Measurements from ENCODE around the gene VPS35L.
A peak's percentile ranks its signal among the peaks of the same experiment; 100 is the strongest.

Gene VPS35L

DNA sequence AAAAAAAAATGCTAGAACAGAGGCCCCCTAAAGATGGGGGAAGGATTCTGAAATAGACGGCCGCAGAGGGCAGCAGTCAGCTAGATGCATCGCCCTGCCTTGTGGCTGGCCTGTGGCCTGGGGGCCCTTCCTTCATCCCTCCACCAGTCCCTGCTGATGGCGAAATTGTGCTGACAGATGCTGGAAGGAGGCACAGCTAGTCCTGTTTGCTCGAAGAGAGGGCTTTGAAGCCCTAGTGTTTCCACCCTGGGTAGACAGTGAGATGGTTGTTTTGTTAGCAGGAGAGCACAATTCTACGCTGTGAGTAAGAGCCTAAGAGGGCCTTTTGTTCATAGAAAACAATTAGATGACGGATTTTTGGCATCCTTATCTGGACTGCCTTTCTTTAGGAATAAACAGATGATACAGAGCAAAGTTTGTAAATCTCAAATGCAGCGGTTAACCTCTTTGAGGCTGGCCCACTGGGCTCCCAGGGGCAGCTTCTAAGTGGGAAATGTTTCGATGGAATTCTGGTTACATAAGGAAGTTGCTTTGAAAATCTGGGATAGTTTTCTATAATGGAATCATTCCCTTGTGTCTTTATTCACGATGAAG is 23.0 kb downstream of the VPS35L start:
- peaks cover 27% of the 10 kb centered on the region for H3K36me3 ChIP-seq (ENCODE audit: control insufficient read depth, insufficient read depth, low read length)
- no peaks in the 10 kb centered on the region for H3K9me3 ChIP-seq (ENCODE audit: control insufficient read depth, insufficient read depth, low read length)
- H3K4me3 ChIP-seq (ENCODE audit: low read depth, low read length) = no peak overlapping the region
- H3K9ac ChIP-seq (ENCODE audit: low read depth, low read length) = no peak overlapping the region
- H3K27me3 ChIP-seq (ENCODE audit: control insufficient read depth, insufficient read depth, low read length) = no peaks in the 10 kb centered on the region
- no peaks in the 10 kb centered on the region for H3K4me1 ChIP-seq (ENCODE audit: control insufficient read depth, insufficient read depth, low read length)

DNA sequence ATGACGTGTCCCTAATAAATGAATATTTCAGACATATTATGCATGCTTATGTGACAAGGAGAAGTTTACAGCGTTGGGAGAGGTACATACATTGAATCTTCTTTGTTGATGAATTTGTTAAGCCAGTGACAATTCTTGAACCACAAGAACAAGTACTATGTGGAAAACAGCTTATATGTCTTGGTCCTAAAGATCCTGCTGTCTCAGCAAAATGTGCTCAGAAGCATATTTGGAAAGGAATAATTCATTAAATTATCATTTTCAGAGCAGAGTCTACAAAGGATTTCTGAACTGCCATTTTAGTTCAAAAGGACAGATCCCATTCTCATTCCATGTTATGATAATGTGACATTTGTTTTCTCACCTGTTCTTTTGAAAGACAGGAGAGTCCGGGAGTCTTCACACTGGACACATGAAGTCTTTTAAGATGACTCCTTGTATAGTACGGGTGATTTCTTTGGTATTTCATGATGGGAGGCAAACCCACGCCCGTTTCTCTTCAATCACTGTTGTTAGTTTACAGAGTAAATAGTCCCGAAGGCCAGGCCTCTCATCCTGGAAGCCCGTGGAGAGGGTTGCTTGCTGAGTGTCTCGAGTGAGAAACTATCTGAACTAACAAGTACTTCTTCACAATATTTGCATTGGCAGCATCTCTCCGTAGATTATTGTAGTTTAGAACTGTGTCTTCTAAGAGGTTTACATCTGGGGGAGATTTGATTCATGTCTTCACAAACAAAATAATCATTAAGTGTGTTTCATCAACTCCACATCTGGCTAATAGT is 26.7 kb downstream of the VPS35L start:
- H3K9ac ChIP-seq (ENCODE audit: low read depth, low read length) = no peak overlapping the region
- no peaks in the 10 kb centered on the region for H3K4me1 ChIP-seq (ENCODE audit: control insufficient read depth, insufficient read depth, low read length)
- no peaks in the 10 kb centered on the region for H3K9me3 ChIP-seq (ENCODE audit: control insufficient read depth, insufficient read depth, low read length)
- H3K4me3 ChIP-seq (ENCODE audit: low read depth, low read length) = no peak overlapping the region
- no peaks in the 10 kb centered on the region for H3K27me3 ChIP-seq (ENCODE audit: control insufficient read depth, insufficient read depth, low read length)
- H3K36me3 ChIP-seq (ENCODE audit: control insufficient read depth, insufficient read depth, low read length) = peaks cover 21% of the 10 kb centered on the region

DNA sequence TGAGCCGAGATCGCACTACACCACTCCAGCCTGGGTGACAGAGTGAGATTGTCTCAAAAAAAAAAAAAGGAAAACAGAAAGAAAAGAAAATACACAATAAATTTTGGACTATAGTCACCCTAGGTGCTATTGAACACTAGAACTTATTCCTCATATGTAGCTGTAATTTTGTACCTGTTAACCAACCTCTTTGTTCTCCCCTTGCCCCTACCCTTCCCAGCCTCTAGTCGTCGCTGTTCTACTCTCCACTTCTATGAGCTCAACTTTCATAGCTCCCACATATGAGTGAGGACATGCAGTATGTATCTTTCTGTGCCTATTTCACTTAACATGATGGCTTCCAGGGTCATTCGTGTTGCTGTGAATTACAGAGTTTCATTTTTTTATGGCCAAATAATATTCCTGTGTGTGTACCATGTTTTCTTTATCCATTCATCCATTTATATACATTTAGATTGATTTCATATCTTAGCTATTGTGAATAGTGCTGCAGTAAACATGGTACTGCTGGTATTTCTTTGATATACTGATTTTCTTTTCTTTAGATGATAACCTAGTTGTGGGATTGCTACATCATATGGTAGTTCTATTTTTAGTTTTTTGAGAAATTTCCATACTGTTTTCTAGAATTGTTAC is 28.3 kb downstream of the VPS35L start:
- Histone ChIP-seq H3K9ac (ENCODE audit: low read depth, low read length) (no peak overlapping the region), H3K36me3 (ENCODE audit: control insufficient read depth, insufficient read depth, low read length) (peaks cover 16% of the 10 kb centered on the region), H3K4me1 (ENCODE audit: control insufficient read depth, insufficient read depth, low read length) (no peaks in the 10 kb centered on the region), H3K9me3 (ENCODE audit: control insufficient read depth, insufficient read depth, low read length) (no peaks in the 10 kb centered on the region), H3K4me3 (ENCODE audit: low read depth, low read length) (no peak overlapping the region), H3K27me3 (ENCODE audit: control insufficient read depth, insufficient read depth, low read length) (no peaks in the 10 kb centered on the region)

DNA sequence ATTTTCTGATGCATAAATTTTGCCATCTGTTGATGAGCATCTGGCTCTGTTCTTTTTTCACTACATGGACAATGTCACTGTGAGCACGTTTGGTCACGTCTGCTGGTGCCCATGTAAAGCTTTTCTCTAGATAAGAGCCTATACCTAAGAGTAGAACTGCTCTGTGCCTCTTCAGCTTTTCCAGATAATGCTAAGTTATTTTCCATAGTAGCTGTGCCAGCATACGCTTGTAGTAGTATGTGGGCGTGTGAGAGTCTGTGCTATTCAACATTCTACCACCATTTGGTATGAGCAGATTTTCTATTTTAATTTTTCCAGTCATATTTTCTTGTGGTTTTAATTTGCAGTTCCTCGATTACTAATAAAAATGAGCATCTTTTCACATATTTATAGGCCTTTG is 33.2 kb downstream of the VPS35L start:
- no peaks in the 10 kb centered on the region for H3K27me3 ChIP-seq (ENCODE audit: control insufficient read depth, insufficient read depth, low read length)
- H3K4me3 ChIP-seq (ENCODE audit: low read depth, low read length) = no peak overlapping the region
- H3K36me3 ChIP-seq (ENCODE audit: control insufficient read depth, insufficient read depth, low read length) = peaks cover 10% of the 10 kb centered on the region
- H3K9me3 ChIP-seq (ENCODE audit: control insufficient read depth, insufficient read depth, low read length) = no peaks in the 10 kb centered on the region
- no peak overlapping the region for H3K9ac ChIP-seq (ENCODE audit: low read depth, low read length)
- no peaks in the 10 kb centered on the region for H3K4me1 ChIP-seq (ENCODE audit: control insufficient read depth, insufficient read depth, low read length)

DNA sequence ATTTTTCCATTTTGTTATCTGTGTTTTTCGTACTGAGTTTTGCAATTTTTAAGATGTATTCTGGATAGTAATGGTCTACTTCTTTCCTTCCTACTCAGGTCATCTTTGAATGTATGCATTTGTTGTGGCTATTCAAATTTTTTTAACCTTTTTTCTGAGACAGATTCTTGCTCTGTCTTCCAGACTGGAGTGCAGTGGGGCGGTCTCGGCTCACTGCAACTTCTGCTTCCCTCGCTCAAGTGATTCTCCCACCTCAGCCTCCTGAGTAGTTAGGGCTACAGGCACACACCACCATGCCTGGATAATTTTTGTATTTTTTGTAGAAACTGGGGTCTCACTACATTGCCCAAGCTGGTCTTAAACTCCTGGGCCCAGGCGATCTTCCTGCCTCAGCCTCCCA is 33.6 kb downstream of the VPS35L start:
- Histone ChIP-seq H3K4me3 (ENCODE audit: low read depth, low read length) (no peak overlapping the region), H3K9ac (ENCODE audit: low read depth, low read length) (no peak overlapping the region), H3K4me1 (ENCODE audit: control insufficient read depth, insufficient read depth, low read length) (no peaks in the 10 kb centered on the region), H3K27me3 (ENCODE audit: control insufficient read depth, insufficient read depth, low read length) (no peaks in the 10 kb centered on the region), H3K9me3 (ENCODE audit: control insufficient read depth, insufficient read depth, low read length) (no peaks in the 10 kb centered on the region), H3K36me3 (ENCODE audit: control insufficient read depth, insufficient read depth, low read length) (peaks cover 10% of the 10 kb centered on the region)

DNA sequence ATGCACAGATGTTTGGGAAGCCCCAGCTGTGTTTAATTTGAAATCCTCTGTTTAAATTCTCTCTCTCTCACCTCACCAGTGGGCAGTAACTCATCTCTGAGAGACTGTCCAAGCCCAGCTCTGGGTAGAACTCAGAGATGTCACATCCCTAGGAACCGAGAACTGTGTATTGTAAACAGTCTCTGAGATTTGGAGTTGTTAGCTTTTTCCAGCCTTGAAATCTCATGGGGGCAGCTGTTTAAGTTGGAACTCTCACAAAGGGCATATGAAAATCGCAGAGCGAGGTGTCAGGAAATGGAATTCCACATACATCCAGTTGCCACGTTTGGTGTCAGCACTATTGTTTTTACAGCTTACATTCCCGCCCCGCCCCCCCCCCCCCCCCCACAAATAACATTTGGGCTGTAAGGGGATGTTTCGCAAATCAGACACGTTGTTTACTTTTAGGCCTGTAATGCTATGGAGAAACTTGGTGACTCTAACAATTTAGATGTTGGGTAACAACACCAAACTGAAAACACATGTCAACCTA is 34.3 kb downstream of the VPS35L start:
- no peaks in the 10 kb centered on the region for H3K27me3 ChIP-seq (ENCODE audit: control insufficient read depth, insufficient read depth, low read length)
- H3K9ac ChIP-seq (ENCODE audit: low read depth, low read length) = no peak overlapping the region
- H3K4me1 ChIP-seq (ENCODE audit: control insufficient read depth, insufficient read depth, low read length) = no peaks in the 10 kb centered on the region
- H3K4me3 ChIP-seq (ENCODE audit: low read depth, low read length) = no peak overlapping the region
- H3K9me3 ChIP-seq (ENCODE audit: control insufficient read depth, insufficient read depth, low read length) = no peaks in the 10 kb centered on the region
- peaks cover 10% of the 10 kb centered on the region for H3K36me3 ChIP-seq (ENCODE audit: control insufficient read depth, insufficient read depth, low read length)

DNA sequence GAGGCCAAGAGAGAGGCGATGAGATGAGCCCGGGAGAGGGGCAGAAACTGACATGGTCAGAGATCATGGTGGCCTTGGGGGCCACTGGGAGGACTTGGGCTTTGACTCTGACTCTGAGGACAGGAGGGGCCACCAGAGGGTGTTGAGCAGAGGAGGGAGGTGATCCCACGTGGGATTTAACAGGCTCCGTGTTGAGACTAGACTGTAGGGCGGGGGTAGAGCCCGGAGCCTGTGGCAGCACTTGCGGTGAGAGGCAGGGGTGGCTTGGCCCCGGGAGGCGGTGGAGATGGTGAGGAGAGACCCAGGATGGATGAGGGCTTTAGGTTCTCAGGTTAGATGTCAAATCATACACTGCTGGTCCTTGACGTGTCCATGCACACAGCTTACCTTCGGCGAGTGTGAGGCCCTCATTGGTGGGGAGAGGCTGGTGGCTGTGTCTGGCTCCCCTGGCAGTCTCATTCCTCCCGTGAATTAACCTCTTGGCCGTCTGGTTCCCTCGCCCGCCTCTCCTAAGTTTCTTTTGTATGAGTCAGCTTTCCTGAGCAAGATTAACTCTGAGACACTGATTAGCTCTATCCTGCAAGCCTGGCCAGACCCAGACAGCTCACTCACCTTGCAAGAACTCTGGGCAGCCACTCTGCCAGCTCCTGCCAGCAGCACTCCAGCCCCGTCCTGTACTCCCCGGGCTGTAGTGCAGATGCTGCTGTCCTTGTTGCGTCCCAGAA is 39.7 kb downstream of the VPS35L start:
- Histone ChIP-seq H3K4me3 (ENCODE audit: low read depth, low read length) (no peak overlapping the region), H3K9me3 (ENCODE audit: control insufficient read depth, insufficient read depth, low read length) (no peaks in the 10 kb centered on the region), H3K36me3 (ENCODE audit: control insufficient read depth, insufficient read depth, low read length) (peaks cover 16% of the 10 kb centered on the region), H3K27me3 (ENCODE audit: control insufficient read depth, insufficient read depth, low read length) (no peaks in the 10 kb centered on the region), H3K4me1 (ENCODE audit: control insufficient read depth, insufficient read depth, low read length) (peaks cover 3% of the 10 kb centered on the region), H3K9ac (ENCODE audit: low read depth, low read length) (no peak overlapping the region)

DNA sequence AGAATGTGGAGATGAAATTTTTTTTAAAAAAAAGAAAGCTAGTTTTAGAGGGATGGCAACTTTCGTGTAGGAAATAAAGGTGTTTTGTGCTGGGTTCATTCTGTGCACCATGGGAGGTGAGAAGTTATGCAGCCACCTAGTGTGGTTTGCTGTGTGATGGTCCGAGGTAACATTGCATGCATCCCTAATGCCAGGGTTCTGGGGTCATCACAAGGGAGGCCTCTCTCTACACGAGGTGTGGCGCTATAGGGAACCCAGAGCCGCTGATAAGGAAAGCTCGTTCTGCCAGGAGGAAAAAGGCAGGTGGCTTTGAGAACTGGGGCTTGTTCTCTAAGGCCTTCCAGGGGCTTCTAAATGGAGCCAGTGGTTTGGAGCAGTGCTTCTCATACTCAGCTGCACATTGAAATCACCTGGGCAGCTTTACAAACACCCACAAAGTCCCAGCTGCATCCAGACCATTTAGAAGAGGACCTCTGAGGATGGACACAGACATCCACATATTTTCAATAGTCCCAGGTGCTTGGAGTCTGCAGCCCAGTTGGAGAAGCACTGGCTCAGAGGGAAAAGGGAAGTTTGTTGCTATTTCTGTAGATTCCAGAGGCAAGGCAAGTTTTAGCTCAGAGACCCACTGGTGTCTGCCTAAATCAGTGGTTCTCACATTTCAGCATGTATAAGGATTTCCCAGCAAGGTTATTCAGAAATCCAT is 43.5 kb downstream of the VPS35L start:
- H3K27me3 ChIP-seq (ENCODE audit: control insufficient read depth, insufficient read depth, low read length) = no peaks in the 10 kb centered on the region
- H3K9me3 ChIP-seq (ENCODE audit: control insufficient read depth, insufficient read depth, low read length) = no peaks in the 10 kb centered on the region
- H3K36me3 ChIP-seq (ENCODE audit: control insufficient read depth, insufficient read depth, low read length) = peaks cover 6% of the 10 kb centered on the region
- no peak overlapping the region for H3K9ac ChIP-seq (ENCODE audit: low read depth, low read length)
- no peak overlapping the region for H3K4me3 ChIP-seq (ENCODE audit: low read depth, low read length)
- H3K4me1 ChIP-seq (ENCODE audit: control insufficient read depth, insufficient read depth, low read length) = peaks cover 5% of the 10 kb centered on the region

DNA sequence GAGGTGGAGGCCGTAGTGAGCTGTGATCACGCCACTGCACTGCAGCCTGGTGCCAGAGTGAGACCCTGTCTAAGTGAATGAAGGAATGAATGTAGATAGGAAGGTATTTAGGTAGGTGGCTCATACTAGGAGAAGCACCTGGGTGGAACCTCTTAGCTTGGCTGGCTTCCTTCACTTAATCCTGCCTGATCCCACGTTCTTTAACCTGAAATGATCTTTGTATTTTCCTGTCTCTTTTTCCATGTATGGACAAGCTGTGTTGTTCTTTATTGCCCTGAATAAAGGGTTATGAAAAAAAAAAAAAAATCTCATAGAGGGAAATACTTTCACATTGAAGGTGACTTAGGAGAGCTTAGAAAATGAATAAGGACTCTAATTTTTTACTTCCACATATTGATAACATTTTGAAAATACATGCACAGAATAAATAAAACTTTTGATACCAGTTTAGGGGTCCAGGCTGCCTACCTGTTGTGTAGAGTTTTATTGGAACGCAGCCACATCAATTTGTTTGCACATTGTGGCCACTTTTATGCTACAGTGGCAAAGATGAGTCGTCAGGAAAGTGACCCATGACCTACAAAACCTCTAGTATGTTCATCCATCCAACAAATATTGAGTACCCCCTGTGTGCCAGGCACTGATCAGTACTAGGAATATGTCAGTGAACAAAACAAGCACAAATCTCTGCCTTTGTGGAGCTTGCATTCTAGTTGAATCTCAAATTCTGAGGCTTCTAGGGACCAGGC is 44.6 kb downstream of the VPS35L start:
- Histone ChIP-seq H3K4me1 (ENCODE audit: control insufficient read depth, insufficient read depth, low read length) (peaks cover 5% of the 10 kb centered on the region), H3K27me3 (ENCODE audit: control insufficient read depth, insufficient read depth, low read length) (no peaks in the 10 kb centered on the region), H3K36me3 (ENCODE audit: control insufficient read depth, insufficient read depth, low read length) (peaks cover 4% of the 10 kb centered on the region), H3K9ac (ENCODE audit: low read depth, low read length) (no peak overlapping the region), H3K9me3 (ENCODE audit: control insufficient read depth, insufficient read depth, low read length) (no peaks in the 10 kb centered on the region), H3K4me3 (ENCODE audit: low read depth, low read length) (no peak overlapping the region)

DNA sequence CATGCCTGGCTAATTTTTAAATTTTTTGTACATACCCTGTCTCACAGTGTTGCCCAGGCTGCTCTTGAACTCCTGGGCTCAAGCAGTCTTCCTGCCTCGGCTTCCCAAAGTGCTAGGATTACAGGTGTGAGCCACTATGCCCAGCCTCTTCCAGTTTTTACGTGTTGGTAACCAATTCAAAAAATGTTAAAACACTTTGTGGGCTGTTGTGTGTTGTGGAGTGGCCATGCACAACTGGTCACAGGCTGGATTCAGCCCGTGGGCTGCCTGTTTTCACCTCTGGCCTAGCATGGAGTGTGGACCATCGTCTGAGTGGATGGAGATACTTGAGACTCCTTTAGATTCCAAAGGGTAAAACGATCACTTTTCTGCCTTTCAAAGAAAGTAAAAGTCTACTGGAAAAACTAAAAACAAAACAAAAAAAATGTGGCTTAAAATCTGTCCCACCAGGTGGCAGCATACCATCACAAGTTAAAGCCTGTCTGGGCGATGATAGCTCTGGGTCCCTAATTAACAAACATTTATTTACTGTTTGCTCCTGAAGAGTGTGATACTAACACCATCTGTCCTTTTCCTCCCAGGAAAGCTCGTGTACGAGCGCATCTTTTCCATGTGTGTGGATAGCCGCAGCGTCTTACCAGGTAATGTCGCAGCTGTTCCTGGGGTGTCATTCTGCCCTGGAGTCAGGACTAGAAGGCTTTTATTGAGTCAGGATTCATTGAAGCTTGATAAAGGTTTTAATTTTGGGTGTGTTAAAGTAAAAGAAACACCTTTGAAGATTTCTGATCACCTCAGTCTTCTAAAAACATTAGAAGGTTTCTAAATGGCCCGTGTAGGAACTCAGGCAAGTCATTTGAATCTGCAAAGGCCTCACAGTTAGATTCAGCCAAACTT is 45.8 kb downstream of the VPS35L start:
- no peaks in the 10 kb centered on the region for H3K27me3 ChIP-seq (ENCODE audit: control insufficient read depth, insufficient read depth, low read length)
- peaks cover 2% of the 10 kb centered on the region for H3K36me3 ChIP-seq (ENCODE audit: control insufficient read depth, insufficient read depth, low read length)
- peaks cover 5% of the 10 kb centered on the region for H3K4me1 ChIP-seq (ENCODE audit: control insufficient read depth, insufficient read depth, low read length)
- no peaks in the 10 kb centered on the region for H3K9me3 ChIP-seq (ENCODE audit: control insufficient read depth, insufficient read depth, low read length)
- H3K4me3 ChIP-seq (ENCODE audit: low read depth, low read length) = no peak overlapping the region
- peak overlapping the region; percentile 8 for H3K9ac ChIP-seq (ENCODE audit: low read depth, low read length)
